GM21576 (cell line): ENCODE measurements around the gene TSKU.

Source experiments
- ATAC-seq: cut with Tn5 transposase; IDR thresholded peaks from one replicate; pipeline ENCODE4 v1.9.1; 2021; ENCODE audit warnings: mild to moderate bottlenecking, moderate library complexity; ENCODE audit not compliant: unreplicated experiment

TSKU gene

DNA sequence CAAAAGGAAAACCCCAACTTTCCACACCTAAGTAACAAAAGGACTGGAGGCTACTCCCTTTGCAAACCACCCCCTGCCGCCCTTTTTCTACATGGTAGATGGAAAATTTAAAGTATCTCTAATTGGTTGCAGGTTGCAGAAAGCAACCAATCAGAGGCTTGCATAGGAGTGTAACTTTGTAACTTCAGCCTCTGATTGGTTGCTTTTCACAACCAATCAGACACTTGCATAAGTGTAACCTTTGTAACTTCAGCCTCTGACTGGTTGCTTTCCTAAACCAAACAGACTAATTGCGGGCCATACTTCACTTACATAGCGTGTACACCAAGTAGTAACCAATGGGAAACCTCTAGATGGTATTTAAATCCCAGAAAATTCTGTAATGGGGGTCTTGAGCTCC lies 60.8 kb downstream of the TSKU start:
- no peak for ATAC-seq

DNA sequence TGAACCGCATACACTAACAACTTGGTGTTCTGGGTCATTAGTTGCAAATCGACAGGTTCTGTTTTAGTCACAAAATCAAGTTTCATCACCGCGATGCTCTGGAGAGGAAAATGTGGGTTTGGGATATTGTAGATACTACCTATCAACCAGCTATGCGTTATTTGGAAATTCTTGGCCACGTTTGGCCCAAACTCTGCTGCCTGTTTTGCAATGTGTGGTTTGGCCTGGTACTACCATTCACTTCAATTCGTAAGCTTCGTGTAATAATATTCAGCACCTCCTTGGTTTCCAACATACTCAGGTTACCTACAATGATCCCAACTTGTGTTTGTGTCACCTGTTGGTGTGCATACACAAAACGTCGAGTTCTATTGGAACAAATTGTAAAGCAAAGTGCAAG lies 61.4 kb downstream of the TSKU start:
- no peak for ATAC-seq

DNA sequence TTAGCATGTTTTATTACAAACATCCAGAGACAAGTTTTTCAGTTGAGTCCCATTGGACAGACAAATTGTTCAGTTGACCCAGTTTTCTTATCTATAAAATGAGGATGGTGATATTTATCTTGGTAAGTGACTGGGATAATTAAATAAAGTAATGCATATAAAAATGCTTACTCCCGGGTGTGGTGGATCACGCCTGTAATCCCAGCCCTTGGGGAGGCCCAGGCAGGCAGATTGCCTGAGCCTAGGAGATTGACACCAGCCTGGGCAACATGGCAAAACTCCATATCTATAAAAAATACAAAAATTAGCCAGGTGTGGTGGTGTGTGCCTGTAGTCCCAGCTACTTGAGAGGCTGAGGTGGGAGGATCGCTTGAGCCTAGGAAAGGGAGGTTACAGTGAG lies 61.9 kb downstream of the TSKU start:
- ATAC-seq, result no peak

DNA sequence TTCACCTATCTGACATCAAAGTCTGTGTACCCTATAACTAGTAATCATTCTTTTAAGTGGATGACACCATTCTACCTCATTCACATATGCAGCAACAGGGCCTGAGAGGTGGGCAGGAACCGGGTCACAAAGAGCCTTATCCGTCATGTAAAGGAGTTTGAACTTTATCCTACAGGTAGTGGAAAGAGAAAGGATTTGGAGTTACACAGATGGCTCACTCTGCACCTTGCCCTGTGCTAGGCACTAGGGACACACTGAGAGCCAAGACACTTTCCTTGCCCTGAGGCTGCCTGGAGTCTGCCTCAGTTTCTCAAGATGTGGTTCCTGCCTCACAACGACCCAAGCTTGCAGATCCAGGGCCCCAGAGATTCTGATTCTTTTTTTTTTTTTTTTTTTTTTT lies 63.3 kb downstream of the TSKU start:
- no peak for ATAC-seq
